Ectodermal cell (in vitro differentiated cells): ENCODE measurements around the gene SIK3.
"Not testable (repeated sequence)": the region's sequence is repeated elsewhere in the genome, so short reads cannot be mapped to it uniquely, and the experiment has no call there.

ENCODE experiments used
- H3K27ac ChIP-seq: 2 replicates; pipeline ENCODE4 v1.7.0; 2013; ENCODE audit warnings: mild to moderate bottlenecking, low read depth, low read length; ENCODE audit not compliant: insufficient read depth, poor library complexity, severe bottlenecking
- H3K27me3 ChIP-seq: 2 replicates; pipeline ENCODE4 v1.7.0; 2013; ENCODE audit warnings: mild to moderate bottlenecking, low read length; ENCODE audit not compliant: insufficient read depth, control insufficient read depth, poor library complexity, severe bottlenecking
- H3K36me3 ChIP-seq: one replicate; pipeline ENCODE4 v1.7.0; 2013; ENCODE audit warnings: low read length; ENCODE audit not compliant: control insufficient read depth, insufficient read depth
- H3K4me1 ChIP-seq: one replicate; pipeline ENCODE4 v1.7.0; 2013; ENCODE audit warnings: low read length; ENCODE audit not compliant: control insufficient read depth, insufficient read depth
- H3K4me3 ChIP-seq: 2 replicates; pipeline ENCODE4 v1.7.0; 2013; ENCODE audit warnings: low read depth, low read length, control low read depth; ENCODE audit not compliant: insufficient read depth
- H3K9me3 ChIP-seq: 2 replicates; pipeline ENCODE4 v1.7.0; 2013; ENCODE audit warnings: mild to moderate bottlenecking, low read length, moderate library complexity; ENCODE audit not compliant: control insufficient read depth
- WGBS, 2 experiments: methylation state at CpG; one replicate each; pipeline ENCODE4 v1.1.7; 2013; ENCODE audit warnings: missing lambda C conversion rate in 2 of 2; 5-methylcytosine and 5-hydroxymethylcytosine counted together

Gene SIK3

DNA sequence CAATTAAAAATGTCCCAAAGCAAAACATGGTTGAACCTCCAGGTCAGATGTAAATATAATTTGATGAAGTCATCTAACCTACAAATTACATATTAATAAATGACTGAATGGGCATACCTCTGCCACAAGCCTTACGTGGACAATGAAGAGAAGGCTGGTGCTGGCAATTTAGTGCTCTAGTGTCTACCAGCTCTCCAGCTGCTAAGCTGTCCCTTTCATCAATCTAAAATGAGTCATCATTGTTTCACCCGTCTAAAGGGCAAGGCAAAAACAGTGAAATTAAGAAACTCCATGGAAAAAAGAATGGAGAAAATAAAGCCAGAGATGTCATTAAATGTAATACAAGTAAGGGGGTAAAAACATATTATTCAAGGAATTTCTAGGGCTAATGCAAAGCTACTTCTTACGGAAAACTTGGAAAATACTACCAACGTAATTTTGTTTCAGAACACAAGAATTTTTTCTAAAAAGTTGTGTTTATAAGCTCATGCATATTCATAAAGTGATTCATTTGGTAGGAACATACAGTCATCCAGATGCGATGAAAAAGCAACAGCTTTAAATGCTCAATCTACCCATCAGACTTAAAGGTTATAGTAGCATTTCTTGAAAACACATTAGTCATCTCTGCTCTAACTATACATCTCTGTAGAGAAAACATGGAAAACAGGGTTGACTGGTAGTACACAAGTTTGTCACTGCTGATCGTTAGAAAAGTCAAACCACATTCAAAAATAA is 71.5 kb downstream of the SIK3 start:
- Histone ChIP-seq H3K4me1 (no peaks in the 10 kb centered on the region), H3K36me3 (no peaks in the 10 kb centered on the region), H3K27me3 (no peaks in the 10 kb centered on the region), H3K4me3 (no peak overlapping the region), H3K27ac (no peak overlapping the region), H3K9me3 (no peaks in the 10 kb centered on the region)
- 94 to 95% methylated on average over 4 to 6 of the region's 6 CpGs for WGBS, 2 experiments

DNA sequence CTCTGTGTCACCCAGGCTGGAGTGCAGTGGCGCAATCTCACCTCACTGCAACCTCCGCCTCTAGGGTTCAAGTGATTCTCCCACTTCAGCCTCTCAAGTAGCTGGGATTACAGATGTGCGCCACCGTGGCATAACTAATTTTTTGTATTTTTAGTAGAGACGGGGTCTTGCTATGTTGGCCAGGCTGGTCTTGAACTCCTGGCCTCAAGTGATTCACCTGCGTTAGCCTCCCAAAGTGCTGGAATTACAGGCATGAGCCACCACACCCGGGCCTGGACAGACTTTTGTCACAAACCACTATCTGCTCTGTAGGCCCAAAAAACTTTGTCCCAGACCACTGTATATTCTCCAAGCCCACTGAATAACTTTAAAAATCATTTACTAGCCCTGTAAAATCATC is 74.5 kb downstream of the SIK3 start:
- WGBS, 2 experiments = 94 to 96% methylated on average over 7 of the region's 7 CpGs
- H3K4me1 ChIP-seq, H3K27ac ChIP-seq, H3K9me3 ChIP-seq, H3K4me3 ChIP-seq, H3K36me3 ChIP-seq, H3K27me3 ChIP-seq: not testable (repeated sequence)

DNA sequence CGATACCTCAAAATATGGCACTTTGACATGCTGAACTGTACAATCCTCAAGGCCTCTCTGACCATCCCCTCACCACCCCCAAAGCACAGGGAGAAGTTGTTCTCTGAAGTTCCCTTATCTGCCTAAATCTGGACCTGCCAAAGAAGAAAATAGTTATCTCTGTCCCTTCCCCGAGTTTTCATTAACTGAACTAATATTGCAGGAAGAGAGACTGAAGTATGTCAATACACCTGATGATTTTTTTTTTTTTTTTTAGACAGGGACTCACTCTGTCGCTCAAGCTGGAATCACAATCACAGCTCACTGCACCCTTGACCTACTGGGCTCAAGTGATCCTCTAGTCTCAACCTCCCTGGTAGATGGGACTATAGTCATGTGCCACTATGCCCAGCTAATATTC is 75.0 kb downstream of the SIK3 start:
- Histone ChIP-seq H3K9me3 (no peaks in the 10 kb centered on the region), H3K4me3 (no peak overlapping the region), H3K4me1 (no peaks in the 10 kb centered on the region), H3K36me3 (no peaks in the 10 kb centered on the region), H3K27me3 (no peaks in the 10 kb centered on the region), H3K27ac (no peak overlapping the region)
- 95 to 96% methylated on average over 3 of the region's 3 CpGs for WGBS, 2 experiments

- H3K27ac ChIP-seq = no peak overlapping the region
These were observed 75.7 kb downstream of the SIK3 start for GRCh38 chr11:117022526-117022925.

DNA sequence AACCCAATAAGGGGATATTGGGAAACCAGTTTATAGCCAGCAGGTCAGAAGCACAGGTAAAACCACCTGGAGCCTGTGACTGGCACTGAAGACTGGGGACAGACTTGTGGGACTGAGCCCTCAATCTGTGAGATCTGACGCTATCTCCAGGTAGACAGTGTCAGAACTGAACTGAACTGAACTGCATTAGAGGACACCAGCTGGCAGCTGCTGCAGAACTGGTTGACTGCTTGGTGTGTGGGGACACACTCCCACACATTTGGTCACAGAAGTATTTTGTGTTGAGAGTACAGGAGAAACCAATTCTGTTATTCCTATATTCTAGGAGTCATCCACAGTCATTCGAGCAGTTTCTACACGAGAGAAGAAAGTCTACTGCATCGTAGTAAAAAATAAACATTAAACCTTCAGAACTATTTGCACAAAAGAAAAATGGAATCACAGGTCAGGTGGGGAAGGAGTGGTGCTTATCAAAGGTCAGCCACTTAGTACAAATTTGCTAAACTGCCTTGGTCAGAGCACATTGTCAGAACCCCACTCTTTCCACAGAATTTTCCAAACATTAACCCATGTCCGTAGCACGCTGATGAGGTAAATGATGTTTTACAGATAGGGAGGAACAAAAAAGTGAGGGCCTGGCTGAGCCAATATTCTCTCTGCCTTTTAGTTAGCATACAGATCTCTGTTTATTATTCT is 77.2 kb downstream of the SIK3 start:
- Histone ChIP-seq H3K36me3 (no peaks in the 10 kb centered on the region), H3K27me3 (no peaks in the 10 kb centered on the region), H3K27ac (no peak overlapping the region), H3K4me1 (no peaks in the 10 kb centered on the region), H3K4me3 (no peak overlapping the region), H3K9me3 (no peaks in the 10 kb centered on the region)
- WGBS, 2 experiments = 94 to 95% methylated on average over 6 of the region's 6 CpGs

More at GRCh38 chr11:117022526-117022925, 75.7 kb downstream of the SIK3 start:
- no peaks in the 10 kb centered on the region for H3K9me3 ChIP-seq
- 87 to 100% methylated on average over 1 to 3 of the region's 3 CpGs for WGBS, 2 experiments
- H3K27me3 ChIP-seq = no peaks in the 10 kb centered on the region
- H3K36me3 ChIP-seq = no peaks in the 10 kb centered on the region
- no peak overlapping the region for H3K4me3 ChIP-seq
- H3K4me1 ChIP-seq = no peaks in the 10 kb centered on the region

- Histone ChIP-seq H3K27me3 (no peaks in the 10 kb centered on the region), H3K27ac (no peak overlapping the region), H3K9me3 (no peaks in the 10 kb centered on the region), H3K36me3 (no peaks in the 10 kb centered on the region), H3K4me1 (no peaks in the 10 kb centered on the region), H3K4me3 (no peak overlapping the region)
- WGBS, 2 experiments = 96 to 100% methylated on average over 1 of the region's 1 CpG
These were observed 77.9 kb downstream of the SIK3 start for GRCh38 chr11:117020287-117020686.

DNA sequence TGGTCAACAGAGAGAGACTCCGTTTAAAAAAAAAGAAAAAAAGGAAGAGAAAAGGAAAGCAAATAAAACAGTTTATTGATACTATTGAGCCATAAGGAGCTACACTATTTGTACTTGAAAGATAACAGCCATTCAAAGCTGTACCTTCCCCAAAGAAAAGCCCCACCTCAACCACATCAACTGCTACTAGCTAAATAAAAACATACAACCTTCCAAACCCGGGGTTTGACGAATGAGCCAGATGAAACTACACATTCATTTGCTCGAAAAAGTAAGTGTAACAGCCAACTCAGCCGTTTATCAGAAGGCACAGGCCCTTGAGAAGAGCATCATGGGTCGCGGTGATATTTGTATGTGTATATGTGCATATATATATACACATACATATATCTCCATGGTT is 78.4 kb downstream of the SIK3 start:
- H3K27ac ChIP-seq = no peak overlapping the region
- H3K36me3 ChIP-seq = no peaks in the 10 kb centered on the region
- H3K9me3 ChIP-seq = no peaks in the 10 kb centered on the region
- WGBS, 2 experiments = 95 to 100% methylated on average over 5 of the region's 7 CpGs
- H3K4me1 ChIP-seq = no peaks in the 10 kb centered on the region
- no peak overlapping the region for H3K4me3 ChIP-seq
- H3K27me3 ChIP-seq = no peaks in the 10 kb centered on the region

- no peak overlapping the region for H3K27ac ChIP-seq
- no peaks in the 10 kb centered on the region for H3K36me3 ChIP-seq
- no peaks in the 10 kb centered on the region for H3K9me3 ChIP-seq
- no peak overlapping the region for H3K4me3 ChIP-seq
- no peaks in the 10 kb centered on the region for H3K27me3 ChIP-seq
- H3K4me1 ChIP-seq = no peaks in the 10 kb centered on the region
- 100% methylated on average over 1 of the region's 1 CpG; no CpG with 5 or more reads in 1 of the 2 experiments for WGBS, 2 experiments
These were observed 80.8 kb downstream of the SIK3 start for GRCh38 chr11:117017456-117017855.

DNA sequence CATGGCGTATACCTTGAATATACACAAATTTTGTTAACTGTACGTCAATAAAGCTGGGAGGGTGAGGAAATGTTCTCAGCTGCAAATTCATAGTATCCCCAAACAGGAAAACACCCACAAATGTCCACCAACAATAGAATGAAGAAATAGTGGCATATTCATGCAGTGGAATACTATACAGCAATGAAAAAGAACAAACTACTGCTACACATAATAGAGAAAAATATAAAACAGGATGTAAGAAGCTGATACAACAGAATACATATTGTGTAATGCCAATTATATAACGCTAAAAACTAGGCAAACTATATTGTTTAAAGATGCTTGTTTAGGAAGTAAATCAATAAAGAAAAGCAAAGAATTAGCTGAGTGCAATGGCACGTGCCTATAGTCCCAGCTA is 81.5 kb downstream of the SIK3 start:
- H3K9me3 ChIP-seq = no peaks in the 10 kb centered on the region
- no peaks in the 10 kb centered on the region for H3K36me3 ChIP-seq
- H3K27ac ChIP-seq = no peak overlapping the region
- 97 to 100% methylated on average over 2 to 4 of the region's 4 CpGs for WGBS, 2 experiments
- H3K4me3 ChIP-seq = no peak overlapping the region
- H3K27me3 ChIP-seq = no peaks in the 10 kb centered on the region
- no peaks in the 10 kb centered on the region for H3K4me1 ChIP-seq

DNA sequence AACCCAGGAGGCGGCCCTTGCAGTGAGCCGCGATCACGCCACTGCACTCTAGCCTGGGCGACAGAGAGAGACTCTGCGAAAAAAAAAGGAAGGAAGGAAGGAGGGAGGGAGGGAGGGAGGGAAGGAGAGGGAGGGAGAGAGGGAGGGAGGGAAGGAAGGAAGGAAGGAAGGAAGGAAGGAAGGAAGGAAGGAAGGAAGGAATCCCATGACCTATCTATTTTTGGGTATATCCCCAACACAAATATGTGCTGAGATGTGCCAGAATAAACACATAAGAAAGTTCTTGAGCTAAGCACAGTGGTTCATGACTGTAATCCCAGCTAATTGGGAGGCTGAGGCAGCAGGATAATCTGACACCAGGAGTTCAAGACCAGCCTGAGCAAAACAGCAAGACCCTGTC is 82.0 kb downstream of the SIK3 start:
- H3K9me3 ChIP-seq = no peaks in the 10 kb centered on the region
- no peaks in the 10 kb centered on the region for H3K4me1 ChIP-seq
- WGBS, 2 experiments = 92 to 95% methylated on average over 5 of the region's 6 CpGs
- no peak overlapping the region for H3K27ac ChIP-seq
- no peaks in the 10 kb centered on the region for H3K27me3 ChIP-seq
- H3K4me3 ChIP-seq = no peak overlapping the region
- no peaks in the 10 kb centered on the region for H3K36me3 ChIP-seq
